GM12872 (cell line): ENCODE measurements around the gene SMYD2.

Experiments
- CTCF ChIP-seq: IDR thresholded peaks from 3 replicates; pipeline ENCODE4 v1.5.1; 2011; ENCODE audit warnings: low read depth, mild to moderate bottlenecking, low read length, moderate library complexity; ENCODE audit not compliant: insufficient read depth

The SMYD2 gene

DNA sequence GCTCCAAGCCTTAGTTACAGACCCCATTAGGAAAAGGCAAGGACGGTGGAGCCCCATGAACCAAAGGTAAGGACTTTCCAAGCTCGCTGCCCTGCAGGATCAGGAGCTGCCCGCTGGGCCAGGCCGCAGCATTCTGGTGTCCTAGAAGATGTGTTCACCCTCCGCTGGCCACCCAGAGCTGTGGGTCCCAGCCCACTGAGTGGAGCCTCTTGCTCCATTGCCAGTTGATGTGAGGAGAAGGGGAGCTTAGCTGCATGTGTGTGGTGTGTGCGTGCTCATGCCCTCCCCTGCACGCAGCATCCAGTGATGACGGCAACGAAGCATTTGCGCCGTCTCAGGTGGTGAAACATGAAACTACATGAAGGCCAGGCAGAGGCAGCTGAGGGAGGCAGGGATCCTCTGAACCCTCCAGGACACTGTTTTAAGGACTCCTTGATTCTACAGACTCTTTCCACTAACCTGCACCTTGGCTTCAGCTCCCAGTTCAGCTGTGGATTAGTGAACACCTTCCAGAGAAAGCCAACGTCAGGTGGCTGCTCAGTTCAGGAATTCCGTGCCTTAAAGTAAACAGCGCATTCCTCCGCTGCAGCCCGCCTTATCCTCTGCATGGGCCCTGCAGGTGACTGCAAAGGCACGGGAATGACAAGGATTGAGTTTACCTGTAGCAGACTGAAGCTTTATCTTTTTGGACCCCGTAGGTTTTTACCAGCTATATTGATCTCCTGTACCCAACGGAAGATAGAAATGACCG is 48.7 kb downstream of the SMYD2 start:
- TF ChIP-seq CTCF: no peak

DNA sequence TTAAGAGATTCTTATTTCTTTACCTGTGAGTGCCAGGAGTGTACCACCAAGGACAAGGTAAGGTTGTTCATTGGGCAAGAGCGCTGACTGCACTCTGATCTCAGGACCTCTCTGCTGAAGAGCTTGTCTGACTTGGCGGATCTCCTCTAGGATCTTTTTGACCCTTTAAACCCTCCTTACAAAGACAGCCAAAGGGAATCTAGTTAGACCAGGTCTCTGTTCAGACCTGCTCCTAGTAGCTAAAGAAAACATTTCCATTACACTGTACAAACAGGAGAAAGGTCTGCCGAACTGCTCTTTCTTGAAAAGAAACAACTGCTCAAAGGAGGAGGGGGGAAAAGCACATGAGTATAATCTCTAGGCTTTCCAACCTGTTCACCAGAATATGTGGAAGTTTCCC is 49.3 kb downstream of the SMYD2 start:
- TF ChIP-seq CTCF: no peak

- TF ChIP-seq CTCF: no peak
Measured at GRCh38 chr1:214330715-214331114, 49.8 kb downstream of the SMYD2 start.

GRCh38 chr1:214331180-214331579 is 50.2 kb downstream of the SMYD2 start:
- no peak for TF ChIP-seq CTCF

GRCh38 chr1:214331827-214332423 is 51.0 kb downstream of the SMYD2 start:
- TF ChIP-seq CTCF: peak; percentile 92

DNA sequence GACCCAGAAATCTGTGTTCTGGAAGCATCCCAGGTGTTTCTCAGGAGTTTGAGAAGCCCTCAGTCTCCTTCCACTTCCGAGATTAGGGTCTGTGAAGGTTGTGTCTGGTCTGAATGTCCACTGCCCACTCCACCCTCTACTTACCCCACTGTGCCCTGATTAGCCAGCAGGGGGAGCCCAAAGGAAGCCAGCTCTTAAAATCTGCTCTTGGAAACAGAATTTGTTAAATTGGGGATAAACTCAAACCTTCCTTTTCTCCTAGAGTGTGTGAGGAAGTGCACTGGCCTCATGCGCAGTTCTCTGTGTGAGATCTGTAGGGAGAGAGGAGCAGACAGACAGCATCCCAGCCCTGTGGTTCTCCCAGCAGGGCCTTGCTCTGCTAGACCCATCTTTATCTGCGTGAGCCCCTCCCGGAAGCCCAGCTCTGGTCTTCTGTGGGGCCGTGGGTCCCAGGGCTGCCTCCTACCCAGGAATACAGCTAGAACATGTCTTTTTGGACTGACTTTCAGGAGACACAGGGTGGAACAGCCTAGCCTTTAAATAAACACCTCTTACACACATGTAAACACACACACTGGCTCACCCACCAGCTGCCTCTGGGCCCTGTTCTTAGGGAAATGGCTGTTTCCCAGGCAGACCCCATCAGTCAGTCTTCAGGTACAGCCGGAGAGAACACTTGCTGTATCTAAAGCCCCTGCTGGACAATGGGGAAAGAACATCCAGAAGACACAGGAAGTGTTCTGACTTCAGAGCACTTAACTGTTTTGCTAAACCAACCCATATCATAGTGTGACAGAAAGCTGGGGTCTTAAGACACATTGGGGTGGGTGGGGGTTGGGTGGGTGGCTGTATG is 52.2 kb downstream of the SMYD2 start:
- peak; percentile 93 for TF ChIP-seq CTCF

DNA sequence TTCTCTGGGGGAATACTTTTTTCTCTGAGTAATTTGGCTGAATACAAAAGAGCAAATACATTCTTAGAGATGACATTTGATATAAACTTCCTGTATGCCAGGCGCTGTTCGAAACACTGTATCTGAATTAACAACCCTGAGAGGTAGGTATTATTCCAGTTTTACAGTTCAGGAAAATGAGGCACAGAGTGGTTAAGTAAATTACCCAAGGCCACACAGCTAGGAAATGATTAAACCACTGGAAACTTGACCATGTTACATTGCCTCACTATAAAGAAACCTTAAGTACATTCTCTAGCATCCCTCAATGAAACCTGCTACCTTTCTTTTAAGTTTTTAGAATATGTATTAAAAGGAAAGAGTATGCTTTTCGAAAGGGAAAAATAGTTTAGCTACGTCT is 54.6 kb downstream of the SMYD2 start:
- TF ChIP-seq CTCF: no peak
